ENCODE measurements around the gene SAMD4A.

The SAMD4A gene

GRCh38 chr14:54686871-54687749 lies 120.2 kb downstream of the SAMD4A start:
- no peak for DNase-seq

GRCh38 chr14:54687750-54688119 lies 120.8 kb downstream of the SAMD4A start:
- no peak for DNase-seq

GRCh38 chr14:54688229-54688628 lies 121.3 kb downstream of the SAMD4A start:
- peak; percentile 47 for DNase-seq

- no peak for DNase-seq
Measured at GRCh38 chr14:54689928-54690327, 123.0 kb downstream of the SAMD4A start.

- DNase-seq, result no peak
Measured at GRCh38 chr14:54690887-54691286, 124.0 kb downstream of the SAMD4A start.

- no peak for DNase-seq
Measured at GRCh38 chr14:54691525-54692283, 124.8 kb downstream of the SAMD4A start.

GRCh38 chr14:54692284-54692772 lies 125.4 kb downstream of the SAMD4A start:
- DNase-seq, result no peak

GRCh38 chr14:54693761-54694160 lies 126.8 kb downstream of the SAMD4A start:
- DNase-seq, result no peak

GRCh38 chr14:54695196-54695595 lies 128.3 kb downstream of the SAMD4A start:
- DNase-seq, result no peak

GRCh38 chr14:54697001-54697400 lies 130.1 kb downstream of the SAMD4A start:
- no peak for DNase-seq

- no peak for DNase-seq
Measured at GRCh38 chr14:54697803-54698202, 130.9 kb downstream of the SAMD4A start.

- no peak for DNase-seq
Measured at GRCh38 chr14:54698501-54698900, 131.6 kb downstream of the SAMD4A start.

- no peak for DNase-seq
Measured at GRCh38 chr14:54698966-54699530, 132.1 kb downstream of the SAMD4A start.

GRCh38 chr14:54699735-54700134 lies 132.8 kb downstream of the SAMD4A start:
- DNase-seq, result no peak

GRCh38 chr14:54700717-54701116 lies 133.8 kb downstream of the SAMD4A start:
- no peak for DNase-seq

- no peak for DNase-seq
Measured at GRCh38 chr14:54702014-54702491, 135.1 kb downstream of the SAMD4A start.

- no peak for DNase-seq
Measured at GRCh38 chr14:54702492-54702891, 135.6 kb downstream of the SAMD4A start.

GRCh38 chr14:54703082-54703481 lies 136.2 kb downstream of the SAMD4A start:
- no peak for DNase-seq

- DNase-seq, result no peak
Measured at GRCh38 chr14:54703724-54704123, 136.8 kb downstream of the SAMD4A start.

GRCh38 chr14:54704768-54705167 lies 137.8 kb downstream of the SAMD4A start:
- DNase-seq, result no peak

GRCh38 chr14:54706769-54707168 lies 139.8 kb downstream of the SAMD4A start:
- DNase-seq, result no peak

- no peak for DNase-seq
Measured at GRCh38 chr14:54708161-54708560, 141.2 kb downstream of the SAMD4A start.

GRCh38 chr14:54708982-54709381 lies 142.1 kb downstream of the SAMD4A start:
- no peak for DNase-seq

- DNase-seq, result no peak
Measured at GRCh38 chr14:54709444-54709843, 142.5 kb downstream of the SAMD4A start.

Data from NK-92 treated with Interleukin-12 subunit alpha and Interleukin-12 subunit beta, amount 100 ng/mL, for 24 hours (cell line).